Mesothelial cell of epicardium (in vitro differentiated cells): ENCODE measurements around the gene KCNH6. TPM values are rescaled to one million over a fixed set of nuclear protein-coding genes. Genes with fewer than 3 reads are reported as not detected.
A peak's percentile ranks its signal among the peaks of the same experiment; 100 is the strongest.

Source experiments
- DNase-seq, 2 experiments: peaks; one replicate each; pipeline ENCODE4 v3.0.0; 2021; ENCODE audit warnings: low spot score in 2 of 2; ENCODE audit not compliant: unreplicated experiment in 2 of 2
- H3K27ac Mint-ChIP-seq: 2 replicates; pipeline ENCODE4 v1.8.0; 2021; ENCODE audit warnings: mixed read lengths
- H3K27me3 Mint-ChIP-seq: 2 replicates; pipeline ENCODE4 v1.8.0; 2021; ENCODE audit warnings: low read depth, mixed read lengths
- H3K36me3 Mint-ChIP-seq: 2 replicates; pipeline ENCODE4 v1.8.0; 2021; ENCODE audit warnings: mixed read lengths
- H3K4me1 Mint-ChIP-seq: 2 replicates; pipeline ENCODE4 v1.8.0; 2021; ENCODE audit warnings: mixed read lengths
- H3K4me3 Mint-ChIP-seq: 2 replicates; pipeline ENCODE4 v1.8.0; 2021; ENCODE audit warnings: mild to moderate bottlenecking, moderate library complexity, mixed read lengths
- H3K9me3 Mint-ChIP-seq: 2 replicates; pipeline ENCODE4 v1.8.0; 2021; ENCODE audit warnings: mixed read lengths
- CTCF ChIP-seq: fragments of 200-600 bp; sonication (generic); IDR thresholded peaks from one replicate; pipeline ENCODE4 v1.5.0; 2021; ENCODE audit warnings: antibody characterized with exemption; ENCODE audit not compliant: unreplicated experiment
- total RNA-seq: library from RNA; stranded (reverse); gene quantifications from 3 replicates; pipeline ENCODE4 v1.2.1, GENCODE V29; 2021

The KCNH6 gene
- total RNA-seq, 1 donor from 2014 or later, result not detected

DNA sequence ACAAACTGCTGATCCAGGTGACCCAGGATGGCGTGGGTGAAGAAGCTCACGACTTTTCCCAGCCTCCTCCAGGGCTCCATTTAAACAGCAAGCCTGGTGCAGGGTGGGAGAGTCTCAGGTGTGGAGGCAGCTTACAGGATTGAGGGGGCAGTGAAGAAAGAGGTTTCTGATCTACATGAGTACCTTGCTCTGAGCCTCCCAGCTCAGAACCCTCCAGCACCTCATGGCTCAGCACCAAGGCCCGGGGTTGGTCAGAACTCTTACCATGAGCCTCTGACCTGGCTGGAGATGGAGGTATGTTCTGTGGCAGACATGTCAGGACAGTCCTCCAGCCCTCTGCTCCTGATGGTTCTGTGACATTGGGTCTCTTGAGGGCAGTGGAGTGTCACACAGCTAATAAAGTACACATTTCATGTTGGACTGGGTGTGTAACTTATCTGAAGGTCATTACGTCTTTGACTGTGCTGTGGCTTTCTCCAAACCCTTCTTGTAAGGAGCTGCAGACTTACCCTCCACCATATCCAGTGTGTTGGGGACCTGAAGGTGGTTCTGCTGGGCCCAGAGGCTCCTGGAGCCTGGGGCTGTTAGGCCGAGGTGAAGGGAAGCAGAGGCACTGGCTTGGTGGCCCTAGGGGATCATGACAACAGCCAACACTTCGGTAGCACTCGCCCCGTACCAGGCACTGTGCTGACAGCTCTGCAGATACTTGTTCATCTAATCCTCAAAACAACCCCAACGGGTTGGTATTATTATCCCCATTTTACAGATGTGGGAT, 23.3 kb downstream of the KCNH6 start:
- Mint-ChIP-seq H3K9me3 (no peaks in the 10 kb centered on the region), H3K4me3 (no peak overlapping the region), H3K36me3 (no peaks in the 10 kb centered on the region), H3K27ac (no peak overlapping the region), H3K27me3 (no peaks in the 10 kb centered on the region), H3K4me1 (peaks cover 10% of the 10 kb centered on the region)
- no peak for TF ChIP-seq CTCF
- no peak for DNase-seq

DNA sequence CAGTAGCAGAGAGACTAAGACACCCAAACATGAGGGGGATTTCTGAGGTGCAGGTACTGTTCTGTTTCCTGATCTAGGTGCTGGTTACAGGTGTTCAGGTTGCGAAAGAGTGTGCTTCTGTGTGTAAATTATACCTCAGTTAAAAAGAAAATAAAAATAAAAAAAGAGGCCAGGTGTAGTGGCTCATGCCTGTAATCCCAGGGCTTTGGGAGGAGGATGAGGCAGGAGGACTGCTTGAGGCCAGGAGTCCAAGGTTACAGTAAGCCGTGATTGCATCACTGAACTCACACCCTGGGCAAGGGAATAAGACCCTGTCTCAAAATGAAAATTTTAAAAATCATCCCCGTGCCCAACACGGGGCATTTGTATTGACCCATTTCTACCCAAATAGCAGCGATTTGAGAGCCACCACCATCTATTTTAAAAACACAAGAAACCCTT, 23.9 kb downstream of the KCNH6 start:
- peaks cover 13% of the 10 kb centered on the region for H3K4me1 Mint-ChIP-seq
- TF ChIP-seq CTCF, result no peak

GRCh38 chr17:63549289-63549945, 26.3 kb downstream of the KCNH6 start:
- Mint-ChIP-seq H3K36me3 (no peaks in the 10 kb centered on the region), H3K4me1 (peaks cover 29% of the 10 kb centered on the region), H3K27ac (peak overlapping the region; percentile 99), H3K27me3 (no peaks in the 10 kb centered on the region), H3K9me3 (no peaks in the 10 kb centered on the region), H3K4me3 (peak overlapping the region; percentile 99)
- no peak for DNase-seq
- TF ChIP-seq CTCF, result no peak

More for the DNA sequence above, 23.9 kb downstream of the KCNH6 start:
- H3K27ac Mint-ChIP-seq, result no peak overlapping the region
- DNase-seq, result no peak
- no peaks in the 10 kb centered on the region for H3K9me3 Mint-ChIP-seq
- no peak overlapping the region for H3K4me3 Mint-ChIP-seq
- H3K36me3 Mint-ChIP-seq, result no peaks in the 10 kb centered on the region
- no peaks in the 10 kb centered on the region for H3K27me3 Mint-ChIP-seq

DNA sequence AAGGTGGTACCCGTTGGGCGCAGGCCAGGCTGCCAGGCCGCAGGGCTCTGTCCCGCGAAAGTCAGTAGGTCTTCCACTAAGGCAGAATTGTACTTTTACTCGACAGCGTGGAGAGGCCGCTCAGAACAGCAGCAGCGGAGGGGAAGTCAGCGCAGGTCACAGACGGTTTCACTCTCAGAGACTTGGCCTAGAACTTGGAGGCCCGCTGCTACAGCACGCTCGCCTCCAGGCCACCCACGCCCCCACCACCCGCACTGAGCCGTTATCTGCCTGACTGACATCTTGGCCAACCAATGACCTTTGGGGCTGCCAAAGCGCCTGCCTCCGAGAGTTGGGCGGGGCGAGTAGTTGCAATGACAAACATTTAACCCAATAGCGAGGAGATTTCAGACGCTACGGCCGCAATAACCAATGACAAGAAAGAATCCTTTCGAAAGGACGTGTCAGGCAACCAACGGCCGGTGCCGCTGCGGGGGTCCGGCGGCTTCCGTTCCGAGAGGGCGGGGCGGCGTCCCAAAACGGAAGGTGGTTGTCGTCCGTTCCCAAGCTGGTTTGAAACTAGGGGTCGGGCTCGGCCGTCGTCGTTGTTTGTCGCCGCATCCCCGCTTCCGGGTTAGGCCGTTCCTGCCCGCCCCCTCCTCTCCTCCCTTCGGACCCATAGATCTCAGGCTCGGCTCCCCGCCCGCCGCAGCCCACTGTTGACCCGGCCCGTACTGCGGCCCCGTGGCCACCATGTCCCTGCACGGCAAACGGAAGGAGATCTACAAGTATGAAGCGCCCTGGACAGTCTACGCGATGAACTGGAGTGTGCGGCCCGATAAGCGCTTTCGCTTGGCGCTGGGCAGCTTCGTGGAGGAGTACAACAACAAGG, 27.0 kb downstream of the KCNH6 start, which contains the start of gene DCAF7:
Gene DCAF7 (plus strand): TSS at position 532 of the 871 bp plus-strand sequence. CDS start 201 bp downstream, at position 733.
- H3K27ac Mint-ChIP-seq, result peak within 1 kb of the TSS; percentile 99
- TF ChIP-seq CTCF, result no peak
- no peaks in the 10 kb centered on the region for H3K36me3 Mint-ChIP-seq
- no peaks in the 10 kb centered on the region for H3K9me3 Mint-ChIP-seq
- peak within 1 kb of the TSS; percentile 99 for H3K4me3 Mint-ChIP-seq
- DNase-seq, result peak; percentile 94 to 98
- H3K27me3 Mint-ChIP-seq, result no peaks in the 10 kb centered on the region
- peaks cover 33% of the 10 kb centered on the region for H3K4me1 Mint-ChIP-seq

- peak overlapping the region; percentile 99 for H3K4me3 Mint-ChIP-seq
- peaks cover 35% of the 10 kb centered on the region for H3K4me1 Mint-ChIP-seq
- H3K27me3 Mint-ChIP-seq, result no peaks in the 10 kb centered on the region
- no peak for TF ChIP-seq CTCF
- DNase-seq, result no peak
- peaks cover 4% of the 10 kb centered on the region for H3K36me3 Mint-ChIP-seq
- no peaks in the 10 kb centered on the region for H3K9me3 Mint-ChIP-seq
- H3K27ac Mint-ChIP-seq, result peak overlapping the region; percentile 99
Measured at GRCh38 chr17:63550817-63551639, 27.9 kb downstream of the KCNH6 start.
